K562 (cell line): ENCODE results near the gene EML2. TPM values are rescaled to one million over a fixed set of nuclear protein-coding genes. Genes with fewer than 3 reads are reported as not detected.

Experiments
- ATF1 ChIP-seq, 2 experiments: fragments of 450-650 bp in 1 of 2; IDR thresholded peaks; 2 replicates each; pipeline ENCODE4 v1.6.1; 2016; ENCODE audit warnings: missing compliant biosample characterization in 1 of 2, missing genetic modification characterization in 1 of 2
- ATF3 ChIP-seq, 2 experiments: fragments of 450-650 bp in 1 of 2; sonication (generic) in 1 of 2; formaldehyde crosslinking in 1 of 2; IDR thresholded peaks in 1 of 2; conservative IDR thresholded peaks in 1 of 2; 2 replicates each; pipeline versions ENCODE4 v1.6.1 to v1.8.1; 2016 to 2023; ENCODE audit warnings: mild to moderate bottlenecking in 2 of 2, moderate library complexity in 2 of 2, inconsistent platforms in 1 of 2, missing genetic modification reagents in 1 of 2
- CCAR2 ChIP-seq: fragments of 200-400 bp; formaldehyde crosslinking; IDR thresholded peaks from 2 replicates; pipeline ENCODE4 v1.6.1; 2017; ENCODE audit warnings: mild to moderate bottlenecking, low read depth, low read length
- HDGF ChIP-seq: fragments of 450-650 bp; IDR thresholded peaks from 2 replicates; pipeline ENCODE4 v1.6.1; 2016
- MCM2 ChIP-seq: fragments of 450-650 bp; IDR thresholded peaks from 2 replicates; pipeline ENCODE4 v1.6.1; 2017; ENCODE audit warnings: low read depth, mild to moderate bottlenecking
- MTA2 ChIP-seq: fragments of 450-650 bp; IDR thresholded peaks from 2 replicates; pipeline ENCODE4 v1.6.1; 2016; ENCODE audit warnings: low read depth
- NFATC3 ChIP-seq: fragments of 450-650 bp; IDR thresholded peaks from 2 replicates; pipeline ENCODE4 v1.6.1; 2017; ENCODE audit warnings: mild to moderate bottlenecking
- NONO ChIP-seq, 2 experiments: fragments of 200-400 bp in 1 of 2; fragments of 450-650 bp in 1 of 2; formaldehyde crosslinking in 1 of 2; IDR thresholded peaks; 2 replicates each; pipeline ENCODE4 v1.6.1; 2017; ENCODE audit warnings: low read depth in 2 of 2, mild to moderate bottlenecking in 2 of 2, moderate library complexity in 2 of 2, low read length in 1 of 2
- NR2F6 ChIP-seq: fragments of 450-650 bp; formaldehyde crosslinking; IDR thresholded peaks from 2 replicates; pipeline ENCODE4 v1.4.0; 2020; ENCODE audit warnings: mild to moderate bottlenecking
- NR3C1 ChIP-seq: sonication (generic); formaldehyde crosslinking; IDR thresholded peaks from 2 replicates; pipeline ENCODE4 v1.8.1; 2022; ENCODE audit warnings: missing genetic modification reagents
- PHTF2 ChIP-seq: fragments of 250-450 bp; sonication (Bioruptor Pico); IDR thresholded peaks from 2 replicates; pipeline ENCODE4 v1.5.0; 2021; ENCODE audit warnings: mild to moderate bottlenecking
- TEAD1 ChIP-seq, 2 experiments: fragments of 450-650 bp in 1 of 2; sonication (generic) in 1 of 2; formaldehyde crosslinking; IDR thresholded peaks; 2 replicates each; pipeline versions ENCODE4 v1.4.0 to v1.8.0; 2020 to 2022; ENCODE audit warnings: mild to moderate bottlenecking in 2 of 2, missing genetic modification reagents in 1 of 2
- U2AF1 ChIP-seq: fragments of 200-400 bp; formaldehyde crosslinking; optimal IDR thresholded peaks from 2 replicates; pipeline ENCODE3; 2017; ENCODE audit warnings: mild to moderate bottlenecking, low read depth, low read length, moderate library complexity
- U2AF2 ChIP-seq: fragments of 200-400 bp; formaldehyde crosslinking; optimal IDR thresholded peaks from 2 replicates; pipeline ENCODE3; 2017; ENCODE audit warnings: low read depth, mild to moderate bottlenecking, low read length
- ZBTB8A ChIP-seq: fragments of 450-650 bp; IDR thresholded peaks from 2 replicates; pipeline ENCODE4 v1.6.1; 2018; ENCODE audit warnings: mild to moderate bottlenecking, moderate library complexity; ENCODE audit not compliant: partially characterized antibody
- ZNF239 ChIP-seq: fragments of 250-450 bp; sonication (Bioruptor Pico); IDR thresholded peaks from 2 replicates; pipeline ENCODE4 v1.4.0; 2020; ENCODE audit warnings: mild to moderate bottlenecking
- polyA plus RNA-seq, 8 experiments: library from polyadenylated mRNA; depleted of rRNA in 4 of 8; stranded (reverse) in 5 of 8; unstranded in 3 of 8; fragments of >200 nt; fragmentation: Nextera tagmentation in 2 of 8; fragmentation: Illumina TruSeq in 1 of 8; extraction: Ambion mirVana in 2 of 8; extraction: Trizol in 1 of 8; gene quantifications; 2 replicates each; pipeline versions ENCODE4 v1.2.1 to v1.2.3, GENCODE V29; 2011 to 2014; ENCODE audit warnings: inconsistent platforms in 1 of 8, missing spikeins in 1 of 8
- total RNA-seq, 7 experiments: library from RNA; depleted of rRNA in 6 of 7; stranded (reverse); fragments of >200 nt in 6 of 7; fragmentation: Illumina TruSeq in 2 of 7; extraction: Trizol in 2 of 7; gene quantifications; 2 replicates each; pipeline versions ENCODE4 v1.2.1 to v1.2.3, GENCODE V29; 2011 to 2021; ENCODE audit warnings: low replicate concordance in 1 of 7
- TF ChIP-seq, protein P1 (sequence below), 3 experiments: fragments of 200-800 bp in 1 of 3; sonication (Bioruptor generic) in 1 of 3; sonication (generic) in 1 of 3; formaldehyde crosslinking in 1 of 3; IDR thresholded peaks; 2 replicates each; pipeline versions ENCODE4 v1.6.1 to v1.8.0; 2016 to 2022; ENCODE audit warnings: mild to moderate bottlenecking in 2 of 3, missing compliant biosample characterization in 2 of 3, missing genetic modification characterization in 2 of 3, missing genetic modification reagents in 1 of 3
- TF ChIP-seq, protein P2 (sequence below): fragments of 450-650 bp; IDR thresholded peaks from 2 replicates; pipeline ENCODE4 v1.6.1; 2016; ENCODE audit warnings: low read depth

Gene EML2
- total and polyA plus RNA-seq, 9 of the 15 experiments (the other 6 are each of a cell fraction or from before 2014, with no cell fraction given), result 2.6 to 69.6 (median 24.8) TPM

DNA sequence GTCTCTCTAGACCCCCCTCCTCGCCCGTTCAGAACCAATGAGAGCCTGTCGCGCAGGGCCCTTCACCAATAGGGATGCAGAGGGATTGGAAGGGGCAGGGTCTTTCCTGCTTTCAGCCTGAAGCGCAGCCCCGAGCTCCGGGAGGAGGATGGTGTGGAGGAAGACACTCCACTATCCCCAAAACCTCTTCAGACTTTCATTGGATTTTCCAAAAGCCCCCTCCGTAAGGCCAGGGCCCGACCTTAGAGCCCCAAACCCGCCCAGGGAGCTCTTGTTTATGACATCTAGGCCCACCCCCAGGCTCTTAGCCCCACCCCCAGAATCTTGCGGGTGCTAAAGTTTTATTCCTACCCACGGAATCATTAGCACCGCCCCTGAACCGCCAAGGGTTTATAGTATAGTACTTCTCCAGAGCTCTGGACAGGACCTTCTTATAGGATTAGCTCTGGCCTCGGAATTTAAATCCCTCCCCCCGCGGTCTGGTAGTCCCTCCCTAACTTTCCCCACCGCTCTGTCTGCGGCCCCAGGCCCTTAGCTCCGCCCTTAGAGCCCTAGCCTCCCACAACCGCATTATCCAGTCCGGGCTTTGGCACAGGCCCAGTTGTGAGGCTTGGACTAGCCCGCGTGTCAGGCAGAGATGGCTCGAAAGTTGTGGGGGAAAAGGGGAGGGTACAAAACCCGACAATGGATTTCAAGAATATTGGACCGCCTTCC lies 6.6 kb upstream of the EML2 start (continued):
- TF ChIP-seq, protein P1, sequence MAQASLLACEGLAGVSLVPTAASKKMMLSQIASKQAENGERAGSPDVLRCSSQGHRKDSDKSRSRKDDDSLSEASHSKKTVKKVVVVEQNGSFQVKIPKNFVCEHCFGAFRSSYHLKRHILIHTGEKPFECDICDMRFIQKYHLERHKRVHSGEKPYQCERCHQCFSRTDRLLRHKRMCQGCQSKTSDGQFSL (CRISPR knock-in tag; IDR thresholded peaks at IDR 0.05), result peak; percentile 51; the same call in 1 of the 2 replicates
- TF ChIP-seq, protein P1 (tag; IDR thresholded peaks at IDR 0.05), result peak in 1 of 2 experiments; percentile 51; a peak in 1 of 4 replicates
- no peak for TF ChIP-seq MCM2
- TF ChIP-seq ZBTB8A, result no peak
- no peak for TF ChIP-seq ZNF239 (CRISPR knock-in tag)
- no peak for TF ChIP-seq U2AF2
- TF ChIP-seq NONO (IDR thresholded peaks at IDR 0.05; ENCODE audit: low read depth in 2 of 2, low read length in 1 of 2), result 0 out of 4 replicates have a peak, but pooled peaks of 1 of the 2 experiments have one; percentile 19
- TF ChIP-seq NFATC3, result no peak
- TF ChIP-seq CCAR2, result no peak
- no peak for TF ChIP-seq U2AF1
- no peak for TF ChIP-seq ATF1 (CRISPR knock-in tag; IDR thresholded peaks at IDR 0.05)
- TF ChIP-seq ATF1 (tag; IDR thresholded peaks at IDR 0.05), result peak; percentile 69
- TF ChIP-seq ATF3 (IDR thresholded peaks at IDR 0.05), result no peak
- no peak for TF ChIP-seq ATF3 (CRISPR knock-in tag; conservative IDR thresholded peaks at IDR 0.05)
- no peak for TF ChIP-seq NR3C1 (CRISPR knock-in tag)
- TF ChIP-seq TEAD1 (CRISPR knock-in tag; IDR thresholded peaks at IDR 0.05), result peak in 1 of 2 experiments; percentile 77; a peak in 2 of 4 replicates
- no peak for TF ChIP-seq NR2F6 (CRISPR knock-in tag)
- no peak for TF ChIP-seq HDGF
- no peak for TF ChIP-seq PHTF2
- TF ChIP-seq, protein P2, sequence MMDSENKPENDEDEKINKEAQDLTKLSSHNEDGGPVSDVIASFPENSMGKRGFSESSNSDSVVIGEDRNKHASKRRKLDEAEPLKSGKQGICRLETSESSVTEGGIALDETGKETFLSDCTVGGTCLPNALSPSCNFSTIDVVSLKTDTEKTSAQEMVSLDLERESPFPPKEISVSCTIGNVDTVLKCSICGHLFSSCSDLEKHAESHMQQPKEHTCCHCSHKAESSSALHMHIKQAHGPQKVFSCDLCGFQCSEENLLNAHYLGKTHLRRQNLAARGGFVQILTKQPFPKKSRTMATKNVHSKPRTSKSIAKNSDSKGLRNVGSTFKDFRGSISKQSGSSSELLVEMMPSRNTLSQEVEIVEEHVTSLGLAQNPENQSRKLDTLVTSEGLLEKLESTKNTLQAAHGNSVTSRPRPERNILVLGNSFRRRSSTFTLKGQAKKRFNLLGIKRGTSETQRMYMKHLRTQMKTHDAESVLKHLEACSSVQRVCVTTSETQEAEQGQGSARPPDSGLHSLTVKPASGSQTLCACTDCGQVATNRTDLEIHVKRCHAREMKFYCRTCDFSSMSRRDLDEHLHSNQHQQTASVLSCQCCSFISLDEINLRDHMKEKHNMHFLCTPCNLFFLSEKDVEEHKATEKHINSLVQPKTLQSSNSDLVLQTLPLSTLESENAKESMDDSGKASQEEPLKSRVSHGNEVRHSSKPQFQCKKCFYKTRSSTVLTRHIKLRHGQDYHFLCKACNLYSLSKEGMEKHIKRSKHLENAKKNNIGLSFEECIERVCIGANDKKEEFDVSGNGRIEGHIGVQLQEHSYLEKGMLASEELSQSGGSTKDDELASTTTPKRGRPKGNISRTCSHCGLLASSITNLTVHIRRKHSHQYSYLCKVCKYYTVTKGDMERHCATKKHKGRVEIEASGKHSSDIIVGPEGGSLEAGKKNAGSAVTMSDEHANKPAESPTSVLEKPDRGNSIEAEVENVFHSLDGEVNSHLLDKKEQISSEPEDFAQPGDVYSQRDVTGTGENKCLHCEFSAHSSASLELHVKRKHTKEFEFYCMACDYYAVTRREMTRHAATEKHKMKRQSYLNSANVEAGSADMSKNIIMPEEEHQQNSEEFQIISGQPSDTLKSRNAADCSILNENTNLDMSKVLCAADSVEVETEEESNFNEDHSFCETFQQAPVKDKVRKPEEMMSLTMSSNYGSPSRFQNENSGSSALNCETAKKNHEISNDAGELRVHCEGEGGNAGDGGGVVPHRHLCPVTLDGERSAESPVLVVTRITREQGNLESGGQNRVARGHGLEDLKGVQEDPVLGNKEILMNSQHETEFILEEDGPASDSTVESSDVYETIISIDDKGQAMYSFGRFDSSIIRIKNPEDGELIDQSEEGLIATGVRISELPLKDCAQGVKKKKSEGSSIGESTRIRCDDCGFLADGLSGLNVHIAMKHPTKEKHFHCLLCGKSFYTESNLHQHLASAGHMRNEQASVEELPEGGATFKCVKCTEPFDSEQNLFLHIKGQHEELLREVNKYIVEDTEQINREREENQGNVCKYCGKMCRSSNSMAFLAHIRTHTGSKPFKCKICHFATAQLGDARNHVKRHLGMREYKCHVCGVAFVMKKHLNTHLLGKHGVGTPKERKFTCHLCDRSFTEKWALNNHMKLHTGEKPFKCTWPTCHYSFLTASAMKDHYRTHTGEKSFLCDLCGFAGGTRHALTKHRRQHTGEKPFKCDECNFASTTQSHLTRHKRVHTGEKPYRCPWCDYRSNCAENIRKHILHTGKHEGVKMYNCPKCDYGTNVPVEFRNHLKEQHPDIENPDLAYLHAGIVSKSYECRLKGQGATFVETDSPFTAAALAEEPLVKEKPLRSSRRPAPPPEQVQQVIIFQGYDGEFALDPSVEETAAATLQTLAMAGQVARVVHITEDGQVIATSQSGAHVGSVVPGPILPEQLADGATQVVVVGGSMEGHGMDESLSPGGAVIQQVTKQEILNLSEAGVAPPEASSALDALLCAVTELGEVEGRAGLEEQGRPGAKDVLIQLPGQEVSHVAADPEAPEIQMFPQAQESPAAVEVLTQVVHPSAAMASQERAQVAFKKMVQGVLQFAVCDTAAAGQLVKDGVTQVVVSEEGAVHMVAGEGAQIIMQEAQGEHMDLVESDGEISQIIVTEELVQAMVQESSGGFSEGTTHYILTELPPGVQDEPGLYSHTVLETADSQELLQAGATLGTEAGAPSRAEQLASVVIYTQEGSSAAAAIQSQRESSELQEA, result no peak
- TF ChIP-seq MTA2, result 0 out of 2 replicates have a peak, but pooled peaks have one; percentile 26
